ENCODE results near the gene ETV6.

The ETV6 gene

GRCh38 chr12:11703378-11703777 is 53.9 kb downstream of the ETV6 start:
- no peak overlapping the region for H3K27ac ChIP-seq
- TF ChIP-seq CTCF (conservative IDR thresholded peaks at IDR 0.05): no peak

GRCh38 chr12:11704089-11704488 is 54.6 kb downstream of the ETV6 start:
- H3K27ac ChIP-seq: no peak overlapping the region
- TF ChIP-seq CTCF (conservative IDR thresholded peaks at IDR 0.05): no peak

- no peak for TF ChIP-seq CTCF (conservative IDR thresholded peaks at IDR 0.05)
Observed at GRCh38 chr12:11705010-11705409, 55.5 kb downstream of the ETV6 start.

GRCh38 chr12:11706509-11707379 is 57.3 kb downstream of the ETV6 start:
- no peak for TF ChIP-seq CTCF (conservative IDR thresholded peaks at IDR 0.05)

More at GRCh38 chr12:11705010-11705409, 55.5 kb downstream of the ETV6 start:
- no peak overlapping the region for H3K27ac ChIP-seq

GRCh38 chr12:11707535-11707934 is 58.1 kb downstream of the ETV6 start:
- no peak for TF ChIP-seq CTCF (conservative IDR thresholded peaks at IDR 0.05)
- peak overlapping the region; percentile 23; the same call in 1 of the 2 replicates for H3K27ac ChIP-seq

More at GRCh38 chr12:11706509-11707379, 57.3 kb downstream of the ETV6 start:
- H3K27ac ChIP-seq: peak overlapping the region; percentile 23; the same call in 1 of the 2 replicates

GRCh38 chr12:11709513-11709912 is 60.0 kb downstream of the ETV6 start:
- H3K27ac ChIP-seq: no peak overlapping the region
- TF ChIP-seq CTCF (conservative IDR thresholded peaks at IDR 0.05): no peak

GRCh38 chr12:11710431-11710830 is 61.0 kb downstream of the ETV6 start:
- no peak for TF ChIP-seq CTCF (conservative IDR thresholded peaks at IDR 0.05)
- H3K27ac ChIP-seq: no peak overlapping the region
